H9 (cell line): Measurements from ENCODE around the gene ST6GALNAC5. TPM values are rescaled to one million over a fixed set of nuclear protein-coding genes. Genes with fewer than 3 reads are reported as not detected.

Source experiments
- DNase-seq: peaks from one replicate; pipeline ENCODE4 v3.0.0-alpha.2; 2017
- H2AFZ ChIP-seq: one replicate; pipeline ENCODE4 v1.6.1; 2013; ENCODE audit warnings: mild to moderate bottlenecking, low read length, control low read depth, moderate library complexity
- H2AK5ac ChIP-seq: 2 replicates; pipeline ENCODE4 v1.6.1; 2013; ENCODE audit warnings: low read length, control low read depth, mixed read lengths; ENCODE audit not compliant: insufficient read length
- H2BK120ac ChIP-seq: one replicate; pipeline ENCODE4 v1.6.1; 2013; ENCODE audit warnings: low read depth, mild to moderate bottlenecking, low read length, control low read depth, inconsistent platforms; ENCODE audit not compliant: poor library complexity, severe bottlenecking
- H2BK12ac ChIP-seq: 2 replicates; pipeline ENCODE4 v1.6.1; 2013; ENCODE audit warnings: low read length, control low read depth, mixed read lengths, low read depth; ENCODE audit not compliant: insufficient read length
- H2BK15ac ChIP-seq: 2 replicates; pipeline ENCODE4 v1.6.1; 2013; ENCODE audit warnings: low read depth, low read length, control low read depth
- H2BK20ac ChIP-seq: one replicate; pipeline ENCODE4 v1.6.1; 2013; ENCODE audit warnings: low read depth, mild to moderate bottlenecking, low read length, control low read depth, inconsistent platforms; ENCODE audit not compliant: poor library complexity, severe bottlenecking
- H2BK5ac ChIP-seq: 2 replicates; pipeline ENCODE4 v1.6.1; 2013; ENCODE audit warnings: low read length, control low read depth, mixed read lengths; ENCODE audit not compliant: insufficient read length
- H3K14ac ChIP-seq: 2 replicates; pipeline ENCODE4 v1.6.1; 2013; ENCODE audit warnings: low read length, control low read depth; ENCODE audit not compliant: insufficient read depth
- H3K18ac ChIP-seq: 2 replicates; pipeline ENCODE4 v1.6.1; 2013; ENCODE audit warnings: low read depth, mild to moderate bottlenecking, mixed read lengths, low read length, control low read depth; ENCODE audit not compliant: insufficient read length
- H3K23ac ChIP-seq: 2 replicates; pipeline ENCODE4 v1.6.1; 2013; ENCODE audit warnings: low read length, control low read depth, mixed read lengths, low read depth; ENCODE audit not compliant: insufficient read length
- H3K23me2 ChIP-seq: 2 replicates; pipeline ENCODE4 v1.6.1; 2013; ENCODE audit warnings: low read depth, mild to moderate bottlenecking, mixed read lengths, low read length, control low read depth; ENCODE audit not compliant: insufficient read length, poor library complexity, severe bottlenecking
- H3K27ac ChIP-seq: 2 replicates; pipeline ENCODE4 v1.5.1; 2013; ENCODE audit warnings: low read length, control low read depth, mixed read lengths, low read depth; ENCODE audit not compliant: insufficient read length
- H3K27me3 ChIP-seq: 2 replicates; pipeline ENCODE4 v1.6.1; 2013; ENCODE audit warnings: low read length, control low read depth, inconsistent platforms; ENCODE audit not compliant: insufficient read depth
- H3K4ac ChIP-seq: 2 replicates; pipeline ENCODE4 v1.6.1; 2013; ENCODE audit warnings: low read depth, mild to moderate bottlenecking, control low read depth, inconsistent platforms, low read length, moderate library complexity
- H3K4me1 ChIP-seq: 2 replicates; pipeline ENCODE4 v1.6.1; 2013; ENCODE audit warnings: low read length, control low read depth, inconsistent platforms; ENCODE audit not compliant: insufficient read depth
- H3K4me2 ChIP-seq: 2 replicates; pipeline ENCODE4 v1.6.1; 2013; ENCODE audit warnings: low read length, control low read depth, mixed read lengths; ENCODE audit not compliant: insufficient read length, insufficient read depth
- H3K56ac ChIP-seq: 2 replicates; pipeline ENCODE4 v1.6.1; 2013; ENCODE audit warnings: low read depth, mild to moderate bottlenecking, mixed read lengths, low read length, control low read depth; ENCODE audit not compliant: insufficient read length
- H3K79me1 ChIP-seq: 2 replicates; pipeline ENCODE4 v1.6.1; 2013; ENCODE audit warnings: low read depth, mild to moderate bottlenecking, moderate library complexity, low read length, control low read depth, inconsistent platforms; ENCODE audit not compliant: insufficient read depth, poor library complexity, severe bottlenecking
- H3K79me2 ChIP-seq: 2 replicates; pipeline ENCODE4 v1.6.1; 2013; ENCODE audit warnings: low read length, control low read depth, inconsistent platforms; ENCODE audit not compliant: insufficient read depth
- H3K9ac ChIP-seq: 2 replicates; pipeline ENCODE4 v1.6.1; 2013; ENCODE audit warnings: low read length, control low read depth, mixed read lengths; ENCODE audit not compliant: insufficient read length; ENCODE audit errors: extremely low read depth
- H3K9me3 ChIP-seq: one replicate; pipeline ENCODE4 v1.6.1; 2013; ENCODE audit warnings: low read depth, low read length, inconsistent platforms; ENCODE audit not compliant: control insufficient read depth
- H3T11ph ChIP-seq: one replicate; pipeline ENCODE4 v1.6.1; 2013; ENCODE audit warnings: mild to moderate bottlenecking, low read length, control low read depth, inconsistent platforms
- H4K20me1 ChIP-seq: one replicate; pipeline ENCODE4 v1.6.1; 2013; ENCODE audit not compliant: control insufficient read depth, insufficient read length, insufficient read depth
- H4K5ac ChIP-seq: 2 replicates; pipeline ENCODE4 v1.6.1; 2013; ENCODE audit warnings: low read depth, mild to moderate bottlenecking, mixed read lengths, low read length, control low read depth; ENCODE audit not compliant: insufficient read length
- H4K8ac ChIP-seq: replicated peaks from 2 replicates; pipeline ENCODE4 v1.6.1; 2013; ENCODE audit warnings: low read length, control low read depth, mixed read lengths, low read depth; ENCODE audit not compliant: insufficient read length
- H4K91ac ChIP-seq: 2 replicates; pipeline ENCODE4 v1.6.1; 2013; ENCODE audit warnings: low read depth, mild to moderate bottlenecking, moderate library complexity, mixed read lengths, low read length, control low read depth; ENCODE audit not compliant: insufficient read length
- H3K27ac Mint-ChIP-seq, 3 experiments: 2 replicates in 2 of 3; 3 replicates in 1 of 3; pipeline ENCODE4 v1.8.0; 2020 to 2021; ENCODE audit warnings: mixed read lengths in 3 of 3, mild to moderate bottlenecking in 1 of 3, moderate library complexity in 1 of 3
- H3K27me3 Mint-ChIP-seq: 2 replicates; pipeline ENCODE4 v1.8.0; 2021; ENCODE audit warnings: low read depth, mild to moderate bottlenecking, moderate library complexity, mixed read lengths
- H3K36me3 Mint-ChIP-seq, 3 experiments: 2 replicates in 2 of 3; 3 replicates in 1 of 3; pipeline ENCODE4 v1.8.0; 2020 to 2021; ENCODE audit warnings: low read depth in 3 of 3, mixed read lengths in 3 of 3; ENCODE audit not compliant: insufficient read depth in 1 of 3
- H3K4me1 Mint-ChIP-seq, 2 experiments: 2 replicates each; pipeline ENCODE4 v1.8.0; 2020; ENCODE audit warnings: mixed read lengths in 2 of 2
- H3K4me3 Mint-ChIP-seq, 2 experiments: 2 replicates in 1 of 2; 3 replicates in 1 of 2; pipeline ENCODE4 v1.8.0; 2020 to 2021; ENCODE audit warnings: mild to moderate bottlenecking in 2 of 2, mixed read lengths in 2 of 2, moderate library complexity in 1 of 2
- H3K9me3 Mint-ChIP-seq, 2 experiments: 2 replicates in 1 of 2; 3 replicates in 1 of 2; pipeline ENCODE4 v1.8.0; 2020; ENCODE audit warnings: mild to moderate bottlenecking in 2 of 2, mixed read lengths in 2 of 2, moderate library complexity in 1 of 2
- WGBS: extraction: QIAGEN DNeasy Blood & Tissue Kit; methylation state at CpG from one replicate; pipeline ENCODE4 v1.1.7; 2013; ENCODE audit warnings: missing lambda C conversion rate, low lambda C conversion rate, mixed read lengths; ENCODE audit not compliant: insufficient read length; ENCODE audit errors: extremely low coverage; 5-methylcytosine and 5-hydroxymethylcytosine counted together
- total RNA-seq: library from RNA; stranded (reverse); gene quantifications from 2 replicates; pipeline ENCODE4 v1.2.1, GENCODE V29; 2021
- TF ChIP-seq, protein P1 (sequence below): fragments of 200-600 bp; sonication (generic); conservative IDR thresholded peaks from 3 replicates; pipeline ENCODE4 v1.8.0; 2021; ENCODE audit warnings: antibody characterized with exemption, mild to moderate bottlenecking

The ST6GALNAC5 gene
- total RNA-seq, 1 experiment from 2014 or later, result 3.3 TPM

DNA sequence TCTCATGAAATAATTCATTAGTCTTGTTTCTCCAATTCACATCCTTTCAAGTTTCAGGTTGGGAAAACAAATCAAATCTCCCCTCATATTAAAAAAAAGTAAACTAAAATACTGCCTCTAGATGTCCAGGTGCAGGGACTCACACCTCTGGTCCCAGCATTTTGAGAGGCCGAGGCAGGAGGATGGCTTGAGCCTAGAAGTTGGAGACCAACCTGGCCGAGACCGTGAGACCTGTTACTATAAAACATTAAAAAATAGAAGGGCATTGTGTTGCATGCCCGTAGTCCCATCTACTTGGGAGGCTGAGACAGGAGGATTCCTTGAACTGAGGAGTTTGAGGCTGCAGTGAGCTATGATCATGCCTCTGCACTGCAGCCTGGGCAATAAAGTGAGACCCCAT lies 61.9 kb downstream of the ST6GALNAC5 start:
- H3T11ph ChIP-seq, result no peak overlapping the region
- no peak overlapping the region for H3K27ac ChIP-seq
- Mint-ChIP-seq H3K27me3 (no peaks in the 10 kb centered on the region), H3K27ac (no peak overlapping the region), H3K4me1 (peaks cover 19% of the 10 kb centered on the region in 2 experiments), H3K36me3 (peaks cover 3 to 9% (median 5%) of the 10 kb centered on the region in 3 experiments; a peak in 5 of 7 replicates), H3K9me3 (peaks cover 0 to 7% of the 10 kb centered on the region in 2 experiments; a peak in 1 of 5 replicates), H3K4me3 (no peak overlapping the region)
- no peak overlapping the region for H3K4me2 ChIP-seq
- TF ChIP-seq, protein P1, sequence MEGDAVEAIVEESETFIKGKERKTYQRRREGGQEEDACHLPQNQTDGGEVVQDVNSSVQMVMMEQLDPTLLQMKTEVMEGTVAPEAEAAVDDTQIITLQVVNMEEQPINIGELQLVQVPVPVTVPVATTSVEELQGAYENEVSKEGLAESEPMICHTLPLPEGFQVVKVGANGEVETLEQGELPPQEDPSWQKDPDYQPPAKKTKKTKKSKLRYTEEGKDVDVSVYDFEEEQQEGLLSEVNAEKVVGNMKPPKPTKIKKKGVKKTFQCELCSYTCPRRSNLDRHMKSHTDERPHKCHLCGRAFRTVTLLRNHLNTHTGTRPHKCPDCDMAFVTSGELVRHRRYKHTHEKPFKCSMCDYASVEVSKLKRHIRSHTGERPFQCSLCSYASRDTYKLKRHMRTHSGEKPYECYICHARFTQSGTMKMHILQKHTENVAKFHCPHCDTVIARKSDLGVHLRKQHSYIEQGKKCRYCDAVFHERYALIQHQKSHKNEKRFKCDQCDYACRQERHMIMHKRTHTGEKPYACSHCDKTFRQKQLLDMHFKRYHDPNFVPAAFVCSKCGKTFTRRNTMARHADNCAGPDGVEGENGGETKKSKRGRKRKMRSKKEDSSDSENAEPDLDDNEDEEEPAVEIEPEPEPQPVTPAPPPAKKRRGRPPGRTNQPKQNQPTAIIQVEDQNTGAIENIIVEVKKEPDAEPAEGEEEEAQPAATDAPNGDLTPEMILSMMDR, result no peak
- H2BK5ac ChIP-seq, result no peak overlapping the region
- no peak overlapping the region for H2AFZ ChIP-seq
- H2AK5ac ChIP-seq, result no peak overlapping the region
- no peaks in the 10 kb centered on the region for H4K20me1 ChIP-seq
- no peaks in the 10 kb centered on the region for H3K23me2 ChIP-seq
- no peak overlapping the region for H3K23ac ChIP-seq
- H3K9me3 ChIP-seq, result no peaks in the 10 kb centered on the region
- no peak overlapping the region for H2BK20ac ChIP-seq
- H3K4ac ChIP-seq, result no peak overlapping the region
- no peak overlapping the region for H3K18ac ChIP-seq
- 0 out of 2 replicates have a peak, but pooled peaks cover 4% of the 10 kb centered on the region for H3K4me1 ChIP-seq
- H3K56ac ChIP-seq, result no peak overlapping the region
- H3K27me3 ChIP-seq, result no peaks in the 10 kb centered on the region
- H3K9ac ChIP-seq, result no peak overlapping the region
- H4K91ac ChIP-seq, result no peak overlapping the region
- H2BK120ac ChIP-seq, result no peak overlapping the region
- no peaks in the 10 kb centered on the region for H3K79me1 ChIP-seq
- no peak overlapping the region for H4K5ac ChIP-seq
- H3K14ac ChIP-seq, result no peak overlapping the region
- no peaks in the 10 kb centered on the region for H3K79me2 ChIP-seq
- DNase-seq, result no peak
- no CpG with 5 or more reads among the region's 4 CpGs for WGBS
- H2BK15ac ChIP-seq, result no peak overlapping the region
- no peak overlapping the region for H4K8ac ChIP-seq
- H2BK12ac ChIP-seq, result no peak overlapping the region
